Stomach (tissue), 9 donors: Measurements from ENCODE around the gene FBXW7. TPM values are rescaled to one million over a fixed set of nuclear protein-coding genes. Genes with fewer than 3 reads are reported as not detected.

Source experiments
- DNase-seq, 2 donors: peaks; one replicate each; pipeline versions ENCODE4 v3.0.0 to v3.0.0-alpha.2; 2013 to 2019
- H3K27ac ChIP-seq, 5 donors: fragments of 200-600 bp in 4 of 5; sonication (generic) in 4 of 5; one replicate each; pipeline ENCODE4 v1.5.1; 2013 to 2019; ENCODE audit warnings: mild to moderate bottlenecking in 1 of 5, moderate library complexity in 1 of 5
- H3K27me3 ChIP-seq, 3 donors: fragments of 200-600 bp; sonication (generic); one replicate each; pipeline ENCODE4 v1.5.1; 2017 to 2019; ENCODE audit warnings: mixed run types in 1 of 3
- H3K36me3 ChIP-seq, 4 donors: fragments of 200-600 bp; sonication (generic); 1 replicate in 3 of 4; 2 replicates in 1 of 4; pipeline ENCODE4 v1.5.1; 2016 to 2019
- H3K4me1 ChIP-seq, 4 donors: fragments of 200-600 bp; sonication (generic); one replicate each; pipeline ENCODE4 v1.5.1; 2016 to 2019
- H3K4me3 ChIP-seq, 4 donors: fragments of 200-600 bp; sonication (generic) in 3 of 4; one replicate each; pipeline ENCODE4 v1.5.1; 2016 to 2019; ENCODE audit warnings: mild to moderate bottlenecking in 1 of 4
- H3K9me3 ChIP-seq, 4 donors: fragments of 200-600 bp; sonication (generic); one replicate each; pipeline ENCODE4 v1.5.1; 2016 to 2019
- CTCF ChIP-seq, 7 experiments: fragments of 450-650 bp in 4 of 7; fragments of 200-600 bp in 3 of 7; sonication (generic) in 3 of 7; IDR thresholded peaks; one replicate each; pipeline ENCODE4 v1.5.1; 2016 to 2019; ENCODE audit warnings: antibody characterized with exemption in 7 of 7, control low read depth in 2 of 7, mild to moderate bottlenecking in 1 of 7
- EP300 ChIP-seq: sonication (generic); formaldehyde crosslinking; IDR thresholded peaks from one replicate; pipeline ENCODE4 v1.6.1; 2017; ENCODE audit warnings: antibody characterized with exemption
- POLR2A ChIP-seq, 4 donors: fragments of 450-650 bp; IDR thresholded peaks; one replicate each; pipeline ENCODE4 v1.6.1; 2016; ENCODE audit warnings: antibody characterized with exemption in 4 of 4, control low read depth in 2 of 4, mild to moderate bottlenecking in 1 of 4, moderate library complexity in 1 of 4
- POLR2AphosphoS5 ChIP-seq, 3 donors: sonication (generic); formaldehyde crosslinking; IDR thresholded peaks; one replicate each; pipeline ENCODE4 v1.6.1; 2016; ENCODE audit warnings: antibody characterized with exemption in 3 of 3
- WGBS, 5 donors: extraction: QIAGEN DNeasy Blood & Tissue Kit in 3 of 5; methylation state at CpG; one replicate each; pipeline versions ENCODE4 v1.1.5 to v1.1.7; 2013 to 2018; 5-methylcytosine and 5-hydroxymethylcytosine counted together
- intact Hi-C: fragments of 100-400 bp; cut with DNase I; formaldehyde crosslinking; loops from one replicate; pipeline ENCODE4 v1.15.1; 2023; ENCODE audit warnings: low total_unique reads
- polyA plus RNA-seq, 3 donors: library from polyadenylated mRNA; stranded (reverse); fragments of 200-250 nt; gene quantifications; one replicate each; pipeline ENCODE4 v1.2.3, GENCODE V29; 2013
- total RNA-seq, 5 donors: library from RNA; depleted of rRNA; stranded (reverse); fragments of >200 nt; gene quantifications; one replicate each; pipeline versions ENCODE4 v1.1.0 to v1.2.3, GENCODE V29; 2014 to 2016
- donor health status: healthy with polysubstance abuse.
- donor health status: Bipolar disorder and iron deficiency.
- donor health status: healthy.

FBXW7 gene
- total and polyA plus RNA-seq, 8 donors: 8.7 to 119 (median 25.1) TPM

DNA sequence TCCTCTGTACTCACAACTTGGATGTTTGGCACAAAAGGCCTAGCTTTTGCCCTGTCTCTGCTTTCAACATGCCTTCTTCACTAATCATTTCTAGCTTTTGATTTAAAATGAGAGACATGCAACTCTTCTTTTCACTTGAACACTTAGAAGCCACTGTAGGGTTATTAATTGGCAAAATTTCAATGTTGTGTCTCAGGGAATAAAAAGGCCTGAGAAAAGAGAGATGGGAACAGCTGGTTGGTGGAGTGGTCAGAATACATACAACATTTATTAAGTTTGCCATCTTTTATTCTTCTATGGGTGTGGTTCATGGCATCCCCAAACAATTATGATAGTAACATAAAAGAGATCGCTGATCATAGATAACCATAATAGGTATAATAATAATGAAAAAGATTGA is 114.3 kb downstream of the FBXW7 start:
- intact Hi-C loops: no loop called here
- H3K27me3 ChIP-seq: no peaks in the 10 kb centered on the region
- DNase-seq: no peak
- TF ChIP-seq CTCF (IDR thresholded peaks at IDR 0.05) (no peak), POLR2A (IDR thresholded peaks at IDR 0.05) (no peak), EP300 (no peak), POLR2AphosphoS5 (IDR thresholded peaks at IDR 0.05) (no peak)
- H3K27ac ChIP-seq: no peak overlapping the region
- H3K4me3 ChIP-seq: no peak overlapping the region
- no peaks in the 10 kb centered on the region for H3K36me3 ChIP-seq
- H3K9me3 ChIP-seq: no peaks in the 10 kb centered on the region
- 89 to 95% (median 93%) methylated on average over 1 of the region's 1 CpG for WGBS, 5 donors
- H3K4me1 ChIP-seq: peaks cover 0 to 20% (median 6%) of the 10 kb centered on the region in 4 donors

DNA sequence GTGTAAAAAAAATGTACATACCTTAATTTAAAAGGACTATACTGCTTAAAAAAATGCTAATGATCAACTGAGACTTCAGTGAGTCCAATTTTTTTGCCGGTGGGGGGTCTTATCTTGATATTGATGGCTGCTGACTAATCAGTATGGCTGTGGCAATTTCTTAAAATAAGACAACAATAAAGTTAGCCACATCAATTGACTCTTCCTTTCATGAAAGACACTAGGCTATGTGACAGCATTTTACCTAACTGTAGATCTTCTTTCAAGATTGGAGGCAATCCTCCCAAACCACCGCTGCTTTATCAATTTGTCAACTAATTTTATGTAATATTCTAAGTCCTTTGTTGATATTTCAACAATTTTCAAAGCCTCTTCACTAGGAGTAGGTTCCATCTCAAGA is 116.1 kb downstream of the FBXW7 start:
- H3K4me1 ChIP-seq: peaks cover 0 to 14% (median under 1%) of the 10 kb centered on the region in 4 donors
- no peak for TF ChIP-seq CTCF (IDR thresholded peaks at IDR 0.05)
- no peak for TF ChIP-seq POLR2A (IDR thresholded peaks at IDR 0.05)
- no peak for TF ChIP-seq POLR2AphosphoS5 (IDR thresholded peaks at IDR 0.05)
- no peak for TF ChIP-seq EP300
- intact Hi-C loops: no loop called here

DNA sequence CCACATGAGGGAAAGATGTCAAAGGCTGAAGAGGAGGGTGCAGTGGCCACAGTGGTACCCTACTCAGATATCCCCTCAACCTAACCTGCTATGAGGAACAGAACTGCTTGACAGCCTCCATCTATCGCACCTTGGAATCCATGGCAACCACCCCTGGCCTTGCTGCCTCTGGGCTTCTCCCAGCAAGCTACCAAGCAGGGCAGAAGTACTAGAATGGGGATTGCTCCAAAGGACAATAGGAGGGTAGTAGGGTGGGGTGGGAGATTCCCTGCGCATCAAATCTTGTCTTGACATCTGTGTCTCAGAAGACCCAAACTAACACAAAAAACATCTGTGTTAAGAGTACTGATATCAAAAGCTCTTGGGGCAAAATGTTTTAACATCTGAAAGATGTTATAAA is 118.2 kb downstream of the FBXW7 start:
- TF ChIP-seq POLR2A (IDR thresholded peaks at IDR 0.05) (no peak), POLR2AphosphoS5 (IDR thresholded peaks at IDR 0.05) (no peak), EP300 (no peak), CTCF (IDR thresholded peaks at IDR 0.05) (no peak)
- Histone ChIP-seq H3K36me3 (no peaks in the 10 kb centered on the region), H3K4me3 (no peak overlapping the region), H3K4me1 (peaks cover 0 to 17% (median 0%) of the 10 kb centered on the region in 4 donors), H3K27ac (no peak overlapping the region), H3K27me3 (no peaks in the 10 kb centered on the region), H3K9me3 (no peaks in the 10 kb centered on the region)
- intact Hi-C loops: no loop called here
- 94 to 100% (median 96%) methylated on average over 2 of the region's 2 CpGs for WGBS, 5 donors
- no peak for DNase-seq

More for the DNA sequence above, 116.1 kb downstream of the FBXW7 start:
- DNase-seq: no peak
- Histone ChIP-seq H3K27me3 (no peaks in the 10 kb centered on the region), H3K36me3 (no peaks in the 10 kb centered on the region), H3K9me3 (no peaks in the 10 kb centered on the region), H3K4me3 (no peak overlapping the region), H3K27ac (no peak overlapping the region)
- WGBS, 5 donors: 73 to 92% (median 77%) methylated on average over 2 of the region's 2 CpGs

GRCh38 chr4:152415980-152416379 is 119.9 kb downstream of the FBXW7 start:
- H3K27me3 ChIP-seq: no peaks in the 10 kb centered on the region
- peaks cover 0 to 7% (median 3%) of the 10 kb centered on the region in 4 donors for H3K36me3 ChIP-seq
- intact Hi-C loops: no loop called here
- TF ChIP-seq CTCF (IDR thresholded peaks at IDR 0.05) (no peak), POLR2AphosphoS5 (IDR thresholded peaks at IDR 0.05) (no peak), EP300 (no peak), POLR2A (IDR thresholded peaks at IDR 0.05) (no peak)
- no peaks in the 10 kb centered on the region for H3K9me3 ChIP-seq
- no peak overlapping the region for H3K27ac ChIP-seq
- no peak for DNase-seq
- WGBS, 5 donors: 59 to 79% (median 61%) methylated on average over 2 of the region's 2 CpGs
- H3K4me1 ChIP-seq: peaks cover 0 to 17% (median 0%) of the 10 kb centered on the region in 4 donors
- no peak overlapping the region for H3K4me3 ChIP-seq
